ENCODE data around the gene CDK4.
A peak's percentile ranks its signal among the peaks of the same experiment; 100 is the strongest.

DNA sequence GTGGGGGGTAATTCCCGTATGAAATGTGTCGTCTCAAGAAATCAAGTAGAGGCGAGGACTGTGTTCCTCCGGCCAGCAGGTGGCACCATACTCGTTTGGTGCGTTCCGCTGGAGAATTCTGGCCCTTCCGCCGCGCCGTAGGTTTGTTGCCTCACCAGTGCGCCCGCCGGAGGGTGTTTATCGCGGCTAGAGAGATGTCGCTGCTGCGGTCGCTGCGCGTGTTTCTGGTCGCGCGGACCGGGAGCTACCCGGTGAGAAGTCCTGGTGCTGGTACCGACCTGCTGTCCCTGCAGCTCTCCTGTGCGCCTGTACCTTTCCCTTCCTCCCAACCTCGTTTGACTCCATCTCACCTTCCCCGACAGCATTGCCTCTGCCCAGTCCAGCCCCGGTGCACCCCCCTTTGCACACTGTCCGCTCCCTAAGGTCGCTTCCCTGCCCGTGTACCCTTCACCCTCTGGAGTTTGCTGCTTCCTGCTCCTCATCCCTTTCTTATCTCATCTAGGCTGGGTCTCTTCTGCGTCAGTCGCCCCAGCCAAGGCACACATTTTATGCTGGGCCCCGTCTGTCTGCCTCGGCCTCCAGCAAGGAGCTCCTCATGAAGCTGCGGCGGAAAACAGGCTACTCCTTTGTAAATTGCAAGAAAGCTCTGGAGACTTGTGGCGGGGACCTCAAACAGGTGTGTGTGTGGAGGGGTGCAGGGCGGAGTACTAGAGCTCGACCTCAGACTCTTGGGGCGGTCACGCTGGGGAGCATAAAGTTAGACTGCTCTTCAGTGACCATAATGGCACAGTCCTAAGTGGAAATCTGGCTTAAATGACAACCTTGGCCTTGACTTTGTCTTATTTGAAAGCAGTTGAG, 30.7 kb upstream of the CDK4 start, which contains the start of gene TSFM:
- TF ChIP-seq POLR2A (IDR thresholded peaks at IDR 0.05), result no peak
- TF ChIP-seq, protein P1, sequence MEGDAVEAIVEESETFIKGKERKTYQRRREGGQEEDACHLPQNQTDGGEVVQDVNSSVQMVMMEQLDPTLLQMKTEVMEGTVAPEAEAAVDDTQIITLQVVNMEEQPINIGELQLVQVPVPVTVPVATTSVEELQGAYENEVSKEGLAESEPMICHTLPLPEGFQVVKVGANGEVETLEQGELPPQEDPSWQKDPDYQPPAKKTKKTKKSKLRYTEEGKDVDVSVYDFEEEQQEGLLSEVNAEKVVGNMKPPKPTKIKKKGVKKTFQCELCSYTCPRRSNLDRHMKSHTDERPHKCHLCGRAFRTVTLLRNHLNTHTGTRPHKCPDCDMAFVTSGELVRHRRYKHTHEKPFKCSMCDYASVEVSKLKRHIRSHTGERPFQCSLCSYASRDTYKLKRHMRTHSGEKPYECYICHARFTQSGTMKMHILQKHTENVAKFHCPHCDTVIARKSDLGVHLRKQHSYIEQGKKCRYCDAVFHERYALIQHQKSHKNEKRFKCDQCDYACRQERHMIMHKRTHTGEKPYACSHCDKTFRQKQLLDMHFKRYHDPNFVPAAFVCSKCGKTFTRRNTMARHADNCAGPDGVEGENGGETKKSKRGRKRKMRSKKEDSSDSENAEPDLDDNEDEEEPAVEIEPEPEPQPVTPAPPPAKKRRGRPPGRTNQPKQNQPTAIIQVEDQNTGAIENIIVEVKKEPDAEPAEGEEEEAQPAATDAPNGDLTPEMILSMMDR (IDR thresholded peaks at IDR 0.05 in 8 of 11, conservative IDR thresholded peaks at IDR 0.05 in 3 of 11), result peak; percentile 82 to 99 (median 93)

All from spleen (tissue), 7 donors.